Measurements from ENCODE around the gene RILPL2. TPM values are rescaled to one million over a fixed set of nuclear protein-coding genes. Genes with fewer than 3 reads are reported as not detected.

Gene RILPL2
- total RNA-seq, 1 donor from 2014 or later, result 2.8 TPM

GRCh38 chr12:123479442-123480180, 43.1 kb upstream of the RILPL2 start:
- peaks cover 29% of the 10 kb centered on the region for H3K36me3 Mint-ChIP-seq (ENCODE audit: low read depth, unreplicated experiment)
- H3K4me1 Mint-ChIP-seq (ENCODE audit: unreplicated experiment), result peaks cover 12% of the 10 kb centered on the region
- H3K4me3 Mint-ChIP-seq (ENCODE audit: unreplicated experiment), result no peak overlapping the region
- TF ChIP-seq, protein P1, sequence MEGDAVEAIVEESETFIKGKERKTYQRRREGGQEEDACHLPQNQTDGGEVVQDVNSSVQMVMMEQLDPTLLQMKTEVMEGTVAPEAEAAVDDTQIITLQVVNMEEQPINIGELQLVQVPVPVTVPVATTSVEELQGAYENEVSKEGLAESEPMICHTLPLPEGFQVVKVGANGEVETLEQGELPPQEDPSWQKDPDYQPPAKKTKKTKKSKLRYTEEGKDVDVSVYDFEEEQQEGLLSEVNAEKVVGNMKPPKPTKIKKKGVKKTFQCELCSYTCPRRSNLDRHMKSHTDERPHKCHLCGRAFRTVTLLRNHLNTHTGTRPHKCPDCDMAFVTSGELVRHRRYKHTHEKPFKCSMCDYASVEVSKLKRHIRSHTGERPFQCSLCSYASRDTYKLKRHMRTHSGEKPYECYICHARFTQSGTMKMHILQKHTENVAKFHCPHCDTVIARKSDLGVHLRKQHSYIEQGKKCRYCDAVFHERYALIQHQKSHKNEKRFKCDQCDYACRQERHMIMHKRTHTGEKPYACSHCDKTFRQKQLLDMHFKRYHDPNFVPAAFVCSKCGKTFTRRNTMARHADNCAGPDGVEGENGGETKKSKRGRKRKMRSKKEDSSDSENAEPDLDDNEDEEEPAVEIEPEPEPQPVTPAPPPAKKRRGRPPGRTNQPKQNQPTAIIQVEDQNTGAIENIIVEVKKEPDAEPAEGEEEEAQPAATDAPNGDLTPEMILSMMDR (IDR thresholded peaks at IDR 0.05; ENCODE audit: unreplicated experiment), result no peak
- no peak overlapping the region for H3K27ac Mint-ChIP-seq (ENCODE audit: unreplicated experiment)
- peaks cover 8% of the 10 kb centered on the region for H3K27me3 Mint-ChIP-seq (ENCODE audit: unreplicated experiment)
- no peaks in the 10 kb centered on the region for H3K9me3 Mint-ChIP-seq (ENCODE audit: unreplicated experiment)
- DNase-seq (ENCODE audit: low spot score), result no peak

DNA sequence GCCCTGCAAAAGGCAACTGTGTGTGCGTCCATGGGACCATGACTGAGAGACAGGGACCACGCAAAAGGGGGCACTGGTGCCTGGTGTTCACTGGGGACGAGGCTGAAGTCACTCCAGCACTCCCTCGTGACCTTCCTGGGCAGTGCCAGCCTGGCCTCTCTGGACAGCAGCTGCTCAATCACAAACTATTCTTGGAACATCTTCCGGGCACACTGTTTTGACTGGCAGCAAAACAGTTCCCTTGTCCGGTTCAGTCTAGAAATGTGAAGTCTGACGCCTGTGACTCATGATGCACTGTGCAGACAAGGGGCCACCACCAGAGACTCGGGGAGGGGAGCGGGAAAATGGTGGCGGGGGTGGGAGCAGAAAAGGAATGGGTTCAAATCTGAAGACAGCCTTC, 42.3 kb upstream of the RILPL2 start:
- Mint-ChIP-seq H3K9me3 (ENCODE audit: unreplicated experiment) (no peaks in the 10 kb centered on the region), H3K4me3 (ENCODE audit: unreplicated experiment) (peak overlapping the region; percentile 47), H3K27ac (ENCODE audit: unreplicated experiment) (no peak overlapping the region), H3K36me3 (ENCODE audit: low read depth, unreplicated experiment) (peaks cover 21% of the 10 kb centered on the region), H3K4me1 (ENCODE audit: unreplicated experiment) (peaks cover 7% of the 10 kb centered on the region), H3K27me3 (ENCODE audit: unreplicated experiment) (peaks cover 4% of the 10 kb centered on the region)
- TF ChIP-seq, protein P1 (IDR thresholded peaks at IDR 0.05; ENCODE audit: unreplicated experiment), result no peak
- DNase-seq (ENCODE audit: low spot score), result no peak

DNA sequence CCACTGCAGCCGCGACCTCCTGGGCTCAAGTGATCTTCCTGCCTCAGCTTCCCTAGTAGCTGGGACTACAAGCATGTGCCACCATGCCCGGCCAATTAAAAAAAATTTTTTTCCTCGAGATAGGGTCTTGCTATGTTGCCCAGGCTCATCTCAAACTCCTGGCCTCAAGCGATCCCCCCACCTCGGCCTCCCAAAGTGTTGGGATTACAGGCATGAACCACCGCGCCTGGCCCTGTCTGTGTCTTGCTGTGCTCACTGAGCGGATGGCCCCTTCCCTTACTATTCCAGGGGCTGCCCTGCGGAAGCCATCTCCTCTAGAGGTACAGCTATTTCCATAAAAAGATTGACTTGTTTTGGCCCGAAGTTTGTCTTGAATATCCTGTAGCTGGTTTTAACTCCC, 41.6 kb upstream of the RILPL2 start:
- peaks cover 7% of the 10 kb centered on the region for H3K4me1 Mint-ChIP-seq (ENCODE audit: unreplicated experiment)
- no peak for DNase-seq (ENCODE audit: low spot score)
- TF ChIP-seq, protein P1 (IDR thresholded peaks at IDR 0.05; ENCODE audit: unreplicated experiment), result no peak
- no peak overlapping the region for H3K27ac Mint-ChIP-seq (ENCODE audit: unreplicated experiment)
- peaks cover 2% of the 10 kb centered on the region for H3K27me3 Mint-ChIP-seq (ENCODE audit: unreplicated experiment)
- H3K4me3 Mint-ChIP-seq (ENCODE audit: unreplicated experiment), result no peak overlapping the region
- H3K9me3 Mint-ChIP-seq (ENCODE audit: unreplicated experiment), result no peaks in the 10 kb centered on the region
- peaks cover 21% of the 10 kb centered on the region for H3K36me3 Mint-ChIP-seq (ENCODE audit: low read depth, unreplicated experiment)

- DNase-seq (ENCODE audit: low spot score), result no peak
- H3K9me3 Mint-ChIP-seq (ENCODE audit: unreplicated experiment), result no peaks in the 10 kb centered on the region
- H3K27me3 Mint-ChIP-seq (ENCODE audit: unreplicated experiment), result peaks cover 2% of the 10 kb centered on the region
- peak overlapping the region; percentile 5 for H3K4me3 Mint-ChIP-seq (ENCODE audit: unreplicated experiment)
- peaks cover 34% of the 10 kb centered on the region for H3K36me3 Mint-ChIP-seq (ENCODE audit: low read depth, unreplicated experiment)
- H3K27ac Mint-ChIP-seq (ENCODE audit: unreplicated experiment), result no peak overlapping the region
- TF ChIP-seq, protein P1 (IDR thresholded peaks at IDR 0.05; ENCODE audit: unreplicated experiment), result no peak
- peaks cover 7% of the 10 kb centered on the region for H3K4me1 Mint-ChIP-seq (ENCODE audit: unreplicated experiment)
Measured at GRCh38 chr12:123475246-123475703, 38.8 kb upstream of the RILPL2 start.

- no peak for DNase-seq (ENCODE audit: low spot score)
- H3K36me3 Mint-ChIP-seq (ENCODE audit: low read depth, unreplicated experiment), result peaks cover 31% of the 10 kb centered on the region
- H3K27me3 Mint-ChIP-seq (ENCODE audit: unreplicated experiment), result peaks cover 2% of the 10 kb centered on the region
- TF ChIP-seq, protein P1 (IDR thresholded peaks at IDR 0.05; ENCODE audit: unreplicated experiment), result no peak
- H3K4me3 Mint-ChIP-seq (ENCODE audit: unreplicated experiment), result no peak overlapping the region
- peaks cover 7% of the 10 kb centered on the region for H3K4me1 Mint-ChIP-seq (ENCODE audit: unreplicated experiment)
- H3K27ac Mint-ChIP-seq (ENCODE audit: unreplicated experiment), result no peak overlapping the region
- no peaks in the 10 kb centered on the region for H3K9me3 Mint-ChIP-seq (ENCODE audit: unreplicated experiment)
Measured at GRCh38 chr12:123474485-123475245, 38.2 kb upstream of the RILPL2 start.

All from endothelial cell (in vitro differentiated cells).